Testis (tissue), 3 donors: Measurements from ENCODE around the gene EZR. TPM values are rescaled to one million over a fixed set of nuclear protein-coding genes. Genes with fewer than 3 reads are reported as not detected.
"Not testable (repeated sequence)": the region's sequence is repeated elsewhere in the genome, so short reads cannot be mapped to it uniquely, and the experiment has no call there.

Source experiments
- DNase-seq: peaks from one replicate; pipeline ENCODE4 v3.0.0-alpha.2; 2019
- H3K27ac ChIP-seq, 2 donors: fragments of 200-600 bp; sonication (generic); one replicate each; pipeline ENCODE4 v1.5.1; 2019
- H3K27me3 ChIP-seq: fragments of 200-600 bp; sonication (generic); one replicate; pipeline ENCODE4 v1.5.1; 2019
- H3K36me3 ChIP-seq: fragments of 200-600 bp; sonication (generic); one replicate; pipeline ENCODE4 v1.5.1; 2017; ENCODE audit warnings: low read depth; ENCODE audit errors: missing control alignments
- H3K4me1 ChIP-seq: fragments of 200-600 bp; sonication (generic); one replicate; pipeline ENCODE4 v1.5.1; 2019
- H3K4me3 ChIP-seq, 2 donors: fragments of 200-600 bp; sonication (generic); one replicate each; pipeline ENCODE4 v1.5.1; 2017 to 2019
- H3K9me3 ChIP-seq: fragments of 200-600 bp; sonication (generic); one replicate; pipeline ENCODE4 v1.5.1; 2017
- CTCF ChIP-seq, 3 experiments: fragments of 450-650 bp in 2 of 3; fragments of 200-600 bp in 1 of 3; sonication (generic) in 1 of 3; IDR thresholded peaks; one replicate each; pipeline ENCODE4 v1.5.1; 2016 to 2019; ENCODE audit warnings: antibody characterized with exemption in 3 of 3, mild to moderate bottlenecking in 2 of 3, moderate library complexity in 1 of 3
- POLR2A ChIP-seq: fragments of 450-650 bp; IDR thresholded peaks from one replicate; pipeline ENCODE4 v1.6.1; 2017; ENCODE audit warnings: antibody characterized with exemption, mild to moderate bottlenecking, moderate library complexity
- WGBS, 2 donors: methylation state at CpG; one replicate each; pipeline ENCODE4 v1.1.5; 2018; 5-methylcytosine and 5-hydroxymethylcytosine counted together
- intact Hi-C: fragments of 100-400 bp; cut with DNase I; formaldehyde crosslinking; loops from one replicate; pipeline ENCODE4 v1.15.1; 2023; ENCODE audit warnings: low total_unique reads
- polyA plus RNA-seq: library from polyadenylated mRNA; stranded (reverse); fragments of 350-450 nt; fragmentation: Illumina TruSeq; extraction: RNeasy Lipid Tissue Mini Kit (QIAGEN cat#74804); gene quantifications from one replicate; pipeline ENCODE4 v1.2.3, GENCODE V29; 2014; ENCODE audit warnings: low read depth, low replicate concordance; ENCODE audit not compliant: insufficient read depth
- total RNA-seq, 2 donors: library from RNA; depleted of rRNA; stranded (reverse); fragments of >200 nt; gene quantifications; one replicate each; pipeline ENCODE4 v1.2.3, GENCODE V29; 2016

Gene EZR
- total and polyA plus RNA-seq, 3 donors from 2014 or later: 129 to 199 (median 164) TPM

GRCh38 chr6:158837684-158838625 is 18.8 kb upstream of the EZR start:
- DNase-seq: no peak
- peaks cover 3% of the 10 kb centered on the region for H3K4me1 ChIP-seq

GRCh38 chr6:158836625-158837311 is 17.6 kb upstream of the EZR start:
- intact Hi-C loops: no loop called here
- 94 to 97% methylated on average over 11 of the region's 11 CpGs for WGBS, 2 donors
- Histone ChIP-seq H3K27me3 (no peaks in the 10 kb centered on the region), H3K9me3 (no peaks in the 10 kb centered on the region), H3K36me3 (no peaks in the 10 kb centered on the region), H3K4me3 (no peak overlapping the region), H3K4me1 (peaks cover 3% of the 10 kb centered on the region), H3K27ac (no peak overlapping the region)
- DNase-seq: no peak
- TF ChIP-seq CTCF (IDR thresholded peaks at IDR 0.05) (no peak), POLR2A (no peak)

More at GRCh38 chr6:158837684-158838625, 18.8 kb upstream of the EZR start:
- Histone ChIP-seq H3K27me3 (no peaks in the 10 kb centered on the region), H3K4me3 (no peak overlapping the region), H3K27ac (no peak overlapping the region), H3K9me3 (no peaks in the 10 kb centered on the region), H3K36me3 (no peaks in the 10 kb centered on the region)
- TF ChIP-seq CTCF (IDR thresholded peaks at IDR 0.05) (no peak), POLR2A (no peak)
- 67 to 74% methylated on average over 14 of the region's 14 CpGs for WGBS, 2 donors
- intact Hi-C loops: no loop called here

DNA sequence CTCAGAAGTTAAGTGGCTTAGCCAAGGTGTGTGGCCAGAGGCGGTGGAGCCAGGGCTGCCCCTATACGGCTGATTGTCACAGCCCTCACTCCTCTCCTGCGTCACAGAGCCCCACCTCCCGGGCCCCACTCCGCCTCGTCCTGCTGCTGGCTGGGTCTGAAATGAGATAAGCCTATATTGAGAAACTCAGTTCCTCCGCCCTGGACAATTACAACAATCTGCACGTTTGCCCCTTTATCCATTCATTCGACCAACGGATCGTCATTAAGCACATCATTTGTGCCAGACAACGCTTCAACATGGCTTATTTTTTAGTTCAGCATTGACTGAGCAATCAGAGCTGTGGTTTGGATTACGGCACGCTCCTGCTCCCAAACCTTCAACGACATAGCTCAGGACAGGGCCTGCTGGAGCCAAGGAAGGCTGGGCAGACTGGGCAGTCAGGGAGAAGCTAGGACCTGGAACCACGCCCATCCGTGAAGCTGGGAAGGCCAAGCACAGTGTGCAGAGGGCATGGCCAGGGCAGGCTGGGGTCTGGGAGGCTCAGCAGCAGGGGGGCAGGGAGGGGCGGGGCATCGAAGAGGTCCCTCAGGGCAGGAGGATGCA is 16.6 kb upstream of the EZR start:
- H3K36me3 ChIP-seq: no peaks in the 10 kb centered on the region
- intact Hi-C loops: no loop called here
- H3K27ac ChIP-seq: no peak overlapping the region
- peaks cover 3% of the 10 kb centered on the region for H3K4me1 ChIP-seq
- no peak overlapping the region for H3K4me3 ChIP-seq
- TF ChIP-seq CTCF (IDR thresholded peaks at IDR 0.05) (no peak), POLR2A (no peak)
- WGBS, 2 donors: 68 to 73% methylated on average over 19 of the region's 19 CpGs
- H3K27me3 ChIP-seq: no peaks in the 10 kb centered on the region
- no peaks in the 10 kb centered on the region for H3K9me3 ChIP-seq
- DNase-seq: no peak

- 78 to 83% methylated on average over 9 of the region's 9 CpGs for WGBS, 2 donors
- Histone ChIP-seq H3K9me3 (no peaks in the 10 kb centered on the region), H3K4me3 (no peak overlapping the region), H3K36me3 (no peaks in the 10 kb centered on the region), H3K27ac (no peak overlapping the region), H3K4me1 (peaks cover 3% of the 10 kb centered on the region), H3K27me3 (no peaks in the 10 kb centered on the region)
- intact Hi-C loops: no loop called here
- DNase-seq: no peak
- TF ChIP-seq CTCF (IDR thresholded peaks at IDR 0.05) (no peak), POLR2A (no peak)
Observed at GRCh38 chr6:158834675-158835385, 15.7 kb upstream of the EZR start.

DNA sequence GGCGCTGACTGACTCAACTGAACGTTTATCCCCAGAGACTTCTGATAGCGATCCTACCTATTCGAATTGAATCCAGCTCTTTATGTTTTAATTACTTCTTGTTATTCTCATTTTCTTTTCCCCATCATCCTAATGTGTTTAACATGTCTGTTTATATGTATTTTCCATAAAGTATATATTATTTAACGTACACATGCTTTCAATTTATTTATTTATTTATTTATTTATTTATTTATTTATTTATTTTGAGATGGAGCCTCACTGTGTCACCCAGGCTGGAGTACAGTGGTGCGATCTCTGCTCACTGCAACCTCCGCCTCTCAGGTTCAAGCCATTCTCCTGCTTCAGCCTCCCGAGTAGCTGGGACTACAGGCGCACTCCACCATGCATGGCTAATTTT is 13.6 kb upstream of the EZR start:
- H3K27ac ChIP-seq, H3K36me3 ChIP-seq, DNase-seq, H3K9me3 ChIP-seq, intact Hi-C loops, H3K4me1 ChIP-seq, H3K27me3 ChIP-seq, H3K4me3 ChIP-seq: not testable (repeated sequence)
- WGBS, 2 donors: 92 to 95% methylated on average over 9 of the region's 9 CpGs
